Common myeloid progenitor, CD34-positive (primary cell): Measurements from ENCODE around the gene COL23A1.
"Not testable (repeated sequence)": the region's sequence is repeated elsewhere in the genome, so short reads cannot be mapped to it uniquely, and the experiment has no call there.

Experiments used
- CTCF ChIA-PET: fragments of 350-600 bp; sonication (Branson Sonifier 250); formaldehyde crosslinking; loops from one replicate; lab custom pipeline; 2021; ENCODE audit warnings: antibody characterized with exemption; lab: Charles Lee
- POLR2A ChIA-PET: fragments of 350-600 bp; sonication (Branson Sonifier 250); formaldehyde crosslinking; loops from one replicate; lab custom pipeline; 2021; ENCODE audit warnings: antibody characterized with exemption; lab: Charles Lee
- DNase-seq, 3 donors: peaks; one replicate each; pipeline versions ENCODE4 v3.0.0 to v3.0.0-alpha.2; 2013
- H3K27ac ChIP-seq, 2 experiments: 1 replicate in 1 of 2; 2 replicates in 1 of 2; pipeline ENCODE4 v1.7.0; 2013; ENCODE audit warnings: inconsistent platforms in 2 of 2, low read length in 2 of 2, mild to moderate bottlenecking in 2 of 2, low read depth in 1 of 2, moderate library complexity in 1 of 2; ENCODE audit not compliant: severe bottlenecking in 2 of 2, insufficient read depth in 1 of 2, poor library complexity in 1 of 2
- H3K27me3 ChIP-seq, 5 experiments: replicated peaks in 2 of 5; 1 replicate in 3 of 5; 2 replicates in 2 of 5; pipeline versions ENCODE4 v1.6.1 to v1.7.0; 2013; ENCODE audit warnings: low read length in 4 of 5, mild to moderate bottlenecking in 2 of 5, moderate library complexity in 2 of 5, inconsistent platforms in 1 of 5; ENCODE audit not compliant: insufficient read depth in 5 of 5, control insufficient read depth in 4 of 5
- H3K36me3 ChIP-seq, 4 experiments: 1 replicate in 2 of 4; 2 replicates in 2 of 4; pipeline versions ENCODE4 v1.6.1 to v1.7.0; 2013; ENCODE audit warnings: low read length in 3 of 4, control low read depth in 1 of 4, mild to moderate bottlenecking in 1 of 4; ENCODE audit not compliant: control insufficient read depth in 4 of 4, insufficient read depth in 4 of 4
- H3K4me1 ChIP-seq, 4 experiments: 1 replicate in 3 of 4; 2 replicates in 1 of 4; pipeline versions ENCODE4 v1.6.1 to v1.7.1; 2013; ENCODE audit warnings: low read length in 3 of 4, mild to moderate bottlenecking in 3 of 4, control low read depth in 1 of 4, inconsistent platforms in 1 of 4, moderate library complexity in 1 of 4; ENCODE audit not compliant: control insufficient read depth in 4 of 4, insufficient read depth in 4 of 4; ENCODE audit errors: control extremely low read depth in 1 of 4
- H3K4me3 ChIP-seq, 7 experiments: 1 replicate in 4 of 7; 2 replicates in 3 of 7; pipeline versions ENCODE4 v1.5.1 to v1.7.0; 2013; ENCODE audit warnings: mild to moderate bottlenecking in 7 of 7, low read length in 6 of 7, moderate library complexity in 6 of 7, inconsistent platforms in 2 of 7, low read depth in 2 of 7, control low read depth in 1 of 7; ENCODE audit not compliant: insufficient read depth in 4 of 7, control insufficient read depth in 1 of 7; ENCODE audit errors: extremely low read depth in 1 of 7
- H3K9me3 ChIP-seq, 5 experiments: 1 replicate in 4 of 5; 2 replicates in 1 of 5; pipeline versions ENCODE4 v1.6.1 to v1.7.1; 2013; ENCODE audit warnings: low read length in 4 of 5, mild to moderate bottlenecking in 2 of 5, inconsistent platforms in 1 of 5, low read depth in 1 of 5, moderate library complexity in 1 of 5; ENCODE audit not compliant: control insufficient read depth in 4 of 5, insufficient read depth in 2 of 5; ENCODE audit errors: control extremely low read depth in 1 of 5
- WGBS: methylation state at CpG from one replicate; pipeline ENCODE4 v1.1.5; 2013; ENCODE audit not compliant: insufficient coverage; 5-methylcytosine and 5-hydroxymethylcytosine counted together

The COL23A1 gene

DNA sequence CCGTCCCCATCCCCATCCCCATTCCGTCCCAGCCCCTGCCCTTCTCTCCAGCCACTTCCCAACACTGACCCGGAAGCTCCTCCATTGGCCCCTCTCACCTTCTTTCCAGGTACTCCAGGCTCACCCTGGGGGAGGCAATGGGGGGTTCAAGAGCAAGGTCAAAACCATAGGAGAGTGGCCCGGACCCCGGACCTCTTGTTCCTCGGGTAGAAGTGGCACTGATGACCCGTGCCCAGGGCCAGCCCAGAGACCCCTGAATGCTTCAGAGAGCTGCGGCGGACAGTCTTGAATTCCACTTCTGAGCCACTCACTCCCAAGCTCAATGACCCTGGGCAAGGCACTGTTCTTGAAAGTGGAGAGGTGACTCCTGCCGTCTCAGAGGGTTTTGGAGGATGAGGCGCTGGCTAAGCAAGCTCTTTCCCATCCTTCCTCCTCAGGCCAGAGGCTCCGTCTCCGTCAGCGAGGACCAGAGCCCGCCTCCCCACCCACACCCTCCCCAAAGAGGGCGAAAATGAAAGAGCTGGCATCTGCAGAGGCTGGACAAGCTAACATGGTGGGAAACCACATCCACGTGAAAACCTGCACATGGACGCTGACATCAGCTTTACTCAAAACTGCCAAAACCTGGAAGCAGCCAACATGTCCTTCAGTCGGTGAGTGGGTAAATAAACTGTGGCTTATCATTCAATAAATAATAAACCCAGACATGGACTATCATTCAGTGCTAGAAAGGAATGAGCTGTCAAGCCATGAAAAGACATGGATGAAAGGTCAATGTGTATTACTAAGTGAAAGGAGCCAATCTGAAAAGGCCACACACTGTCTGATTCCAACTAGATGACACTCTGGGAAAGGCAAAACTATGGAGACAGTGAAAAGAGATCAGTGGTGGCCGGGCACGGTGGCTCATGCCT lies 330.3 kb downstream of the COL23A1 start:
- Histone ChIP-seq H3K9me3 (peaks cover 0 to 2% (median 0%) of the 10 kb centered on the region in 5 experiments), H3K27ac (no peak overlapping the region), H3K27me3 (no peaks in the 10 kb centered on the region), H3K36me3 (no peaks in the 10 kb centered on the region), H3K4me1 (peaks cover 0 to 7% (median under 1%) of the 10 kb centered on the region in 4 experiments), H3K4me3 (no peak overlapping the region)
- POLR2A ChIA-PET, result interaction anchor here (0.9 kb wide), 1 partner anchor 10 kb away, joined by 4 read pairs; no protein-coding TSS in a partner anchor
- WGBS, result 96% methylated on average over 12 of the region's 21 CpGs
- no peak for DNase-seq
- CTCF ChIA-PET, result no interaction called here

DNA sequence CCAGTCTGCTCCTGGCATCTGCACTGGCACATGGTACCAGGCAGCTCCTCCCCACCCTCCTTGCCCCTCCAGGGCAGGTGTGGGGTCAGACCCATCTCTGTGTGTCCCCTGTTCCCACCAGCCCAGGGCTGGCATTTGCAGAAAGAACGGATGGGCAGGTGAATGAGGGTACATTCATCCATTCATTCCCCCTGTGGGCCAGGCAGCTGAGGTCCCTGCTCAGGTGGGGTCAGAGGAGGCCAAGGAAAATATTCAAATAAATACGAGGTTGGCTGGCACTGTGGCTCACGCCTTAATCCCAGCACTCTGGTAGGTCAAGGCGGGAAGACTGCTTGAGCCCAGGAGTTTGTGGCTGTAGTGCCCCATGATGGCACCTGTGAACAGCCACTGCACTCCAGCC lies 332.5 kb downstream of the COL23A1 start:
- Histone ChIP-seq H3K27ac (no peak overlapping the region), H3K4me1 (peaks cover 0 to 15% (median 2%) of the 10 kb centered on the region in 4 experiments), H3K9me3 (no peaks in the 10 kb centered on the region), H3K27me3 (no peaks in the 10 kb centered on the region), H3K4me3 (no peak overlapping the region), H3K36me3 (no peaks in the 10 kb centered on the region)
- CTCF ChIA-PET, result interaction anchor here (0.9 kb wide), 1 partner anchor 13 kb away, joined by 3 read pairs; no protein-coding TSS in a partner anchor
- WGBS, result 98% methylated on average over 4 of the region's 4 CpGs
- POLR2A ChIA-PET, result no interaction called here
- DNase-seq, result no peak

DNA sequence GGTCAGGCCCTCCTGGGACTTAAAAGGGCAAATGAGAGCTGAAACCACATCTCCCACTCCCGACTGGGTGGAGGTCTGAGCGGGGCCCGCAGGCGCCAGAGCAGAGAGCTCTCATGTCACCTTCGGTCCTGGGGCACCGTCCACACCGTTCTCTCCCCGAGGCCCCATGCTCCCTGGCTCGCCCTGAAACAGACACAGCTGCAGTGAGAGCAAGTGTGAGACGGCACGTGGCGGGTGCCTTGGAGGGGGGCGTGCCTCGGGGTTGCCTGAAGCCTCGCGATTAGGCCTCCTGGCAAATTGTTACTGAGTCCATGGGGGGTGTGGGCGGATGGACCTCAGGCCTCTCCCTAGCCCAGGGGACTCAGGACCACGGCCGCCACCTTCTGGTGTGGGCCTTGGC lies 333.4 kb downstream of the COL23A1 start:
- ChIA-PET POLR2A (no interaction called here), CTCF (interaction anchor here (0.7 kb wide), 1 partner anchor 21 kb away, joined by 3 read pairs; no protein-coding TSS in a partner anchor)
- DNase-seq, result no peak
- H3K27ac ChIP-seq, result no peak overlapping the region
- WGBS, result over 99% methylated on average over 13 of the region's 19 CpGs
- H3K27me3 ChIP-seq, result no peaks in the 10 kb centered on the region
- H3K4me3 ChIP-seq, result no peak overlapping the region
- H3K4me1 ChIP-seq, result peaks cover 0 to 22% (median 7%) of the 10 kb centered on the region in 4 experiments
- no peaks in the 10 kb centered on the region for H3K9me3 ChIP-seq
- no peaks in the 10 kb centered on the region for H3K36me3 ChIP-seq

DNA sequence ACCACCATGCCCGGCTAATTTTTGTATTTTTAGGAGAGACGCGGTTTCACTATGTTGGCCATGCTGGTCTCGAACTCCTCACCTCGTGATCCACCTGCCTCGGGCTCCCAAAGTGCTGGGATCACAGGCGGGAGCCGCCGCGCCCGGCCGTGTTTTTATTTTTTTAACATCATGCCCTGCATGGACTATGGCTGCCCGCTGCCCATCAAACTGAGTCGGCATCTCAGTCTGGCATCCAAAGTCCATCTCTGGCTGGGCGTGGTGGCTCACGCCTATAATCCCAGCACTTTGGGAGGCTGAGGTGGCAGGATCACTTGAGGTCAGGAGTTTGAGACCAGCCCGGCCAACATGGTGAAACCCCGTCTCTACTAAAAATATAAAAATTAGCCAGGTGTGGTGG lies 336.6 kb downstream of the COL23A1 start:
- CTCF ChIA-PET, result interaction anchor here (2.1 to 8.1 kb wide), 2 partner anchors 18 to 30 kb away, joined by 7 to 53 read pairs; no protein-coding TSS in a partner anchor
- H3K4me3 ChIP-seq, H3K27me3 ChIP-seq, H3K27ac ChIP-seq, POLR2A ChIA-PET, H3K9me3 ChIP-seq, DNase-seq, H3K36me3 ChIP-seq: not testable (repeated sequence)
- H3K4me1 ChIP-seq, result peaks cover 0 to 48% (median 24%) of the 10 kb centered on the region in 4 experiments
- WGBS, result 92% methylated on average over 12 of the region's 18 CpGs

DNA sequence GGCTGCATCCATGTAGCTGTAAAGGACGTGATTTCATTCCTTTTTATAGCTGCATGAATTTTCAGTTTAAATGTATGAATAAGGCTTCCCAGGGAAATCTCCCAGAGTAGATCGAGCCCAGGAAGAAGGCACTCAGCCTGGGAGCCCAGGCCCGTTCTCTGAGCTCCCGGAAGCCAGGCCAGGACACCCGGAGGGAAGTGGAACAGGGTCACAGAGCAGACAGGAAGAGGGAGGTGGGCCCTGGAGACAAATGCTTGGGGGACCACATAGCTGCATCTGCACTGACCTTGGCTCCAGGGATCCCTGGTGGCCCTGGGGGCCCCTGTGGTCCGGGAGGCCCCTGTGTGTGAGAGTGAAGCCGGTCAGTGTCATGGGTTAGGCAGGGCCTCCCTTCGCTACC lies 337.9 kb downstream of the COL23A1 start:
- DNase-seq, result no peak
- CTCF ChIA-PET, result interaction anchor here (1.0 to 8.1 kb wide), 4 partner anchors 11 to 32 kb away, joined by 3 to 53 read pairs (median 6); no protein-coding TSS in a partner anchor
- Histone ChIP-seq H3K27me3 (no peaks in the 10 kb centered on the region), H3K36me3 (no peaks in the 10 kb centered on the region), H3K4me1 (peaks cover 0 to 62% (median 36%) of the 10 kb centered on the region in 4 experiments), H3K4me3 (no peak overlapping the region), H3K27ac (no peak overlapping the region), H3K9me3 (no peaks in the 10 kb centered on the region)
- POLR2A ChIA-PET, result no interaction called here
- WGBS, result 66% methylated on average over 7 of the region's 8 CpGs

DNA sequence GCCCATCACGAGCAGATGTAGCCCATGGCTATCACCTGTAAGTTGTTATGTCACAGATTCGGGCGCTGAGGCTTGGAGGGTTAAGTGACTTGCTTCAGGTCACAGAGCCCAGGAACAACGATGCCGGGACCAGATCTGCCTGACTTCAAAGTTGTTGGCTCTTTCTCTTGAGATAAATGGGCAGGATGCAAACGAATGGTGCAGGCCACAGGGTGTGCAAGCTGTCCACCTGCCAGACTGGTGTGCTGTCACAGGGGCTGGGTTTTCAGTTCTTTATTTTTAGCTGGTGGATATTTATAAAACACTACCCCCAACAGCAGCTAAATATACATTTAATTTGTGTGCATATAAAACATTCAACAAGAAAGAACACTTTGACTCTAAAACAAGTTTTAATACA lies 339.9 kb downstream of the COL23A1 start:
- H3K4me3 ChIP-seq, result no peak overlapping the region
- no peaks in the 10 kb centered on the region for H3K9me3 ChIP-seq
- no peaks in the 10 kb centered on the region for H3K36me3 ChIP-seq
- WGBS, result 97% methylated on average over 5 of the region's 6 CpGs
- ChIA-PET CTCF (interaction anchor here (0.6 to 8.1 kb wide), 6 partner anchors 9 to 69 kb away, joined by 3 to 53 read pairs (median 4); no protein-coding TSS in a partner anchor), POLR2A (interaction anchor here (0.9 kb wide), 1 partner anchor 9 kb away, joined by 4 read pairs; no protein-coding TSS in a partner anchor)
- DNase-seq, result no peak
- H3K4me1 ChIP-seq, result peaks cover 0 to 70% (median 46%) of the 10 kb centered on the region in 4 experiments
- no peaks in the 10 kb centered on the region for H3K27me3 ChIP-seq
- H3K27ac ChIP-seq, result no peak overlapping the region
